Hepatocyte (in vitro differentiated cells): Measurements from ENCODE around the gene TYRP1.

Source experiments
- EZH2 ChIP-seq: fragments of 200-600 bp; sonication (generic); IDR thresholded peaks from 2 replicates; pipeline ENCODE4 v1.6.1; 2016; ENCODE audit warnings: antibody characterized with exemption, mild to moderate bottlenecking, borderline replicate concordance
- EZH2phosphoT487 ChIP-seq: fragments of 200-600 bp; sonication (generic); IDR thresholded peaks from one replicate; pipeline ENCODE4 v1.6.1; 2018; ENCODE audit warnings: antibody characterized with exemption, mild to moderate bottlenecking, low read depth, moderate library complexity; ENCODE audit not compliant: unreplicated experiment, severe bottlenecking
- TF ChIP-seq, protein P1 (sequence below): fragments of 200-600 bp; sonication (generic); IDR thresholded peaks from 2 replicates; pipeline ENCODE4 v1.5.1; 2016; ENCODE audit warnings: antibody characterized with exemption, mild to moderate bottlenecking; ENCODE audit not compliant: poor library complexity

DNA sequence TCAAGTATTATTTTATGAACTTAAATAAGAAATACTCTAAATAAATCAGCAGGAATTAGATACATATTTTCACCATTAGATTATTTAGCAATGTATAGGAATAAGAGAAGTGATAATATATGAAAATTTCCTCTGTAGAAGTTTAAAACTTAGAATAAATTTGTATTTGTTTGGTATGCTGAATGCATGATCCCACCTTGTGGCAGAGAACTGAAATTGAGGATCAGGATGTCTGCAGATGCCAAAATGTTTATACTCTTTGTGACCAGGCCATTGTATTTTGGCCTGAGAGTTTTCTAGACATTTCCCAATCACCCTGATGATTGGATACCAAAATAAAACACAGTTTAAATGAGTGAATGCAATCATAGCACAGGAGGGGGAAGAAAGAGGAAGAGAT, 6.3 kb downstream of the TYRP1 start:
- TF ChIP-seq EZH2 = no peak
- TF ChIP-seq, protein P1, sequence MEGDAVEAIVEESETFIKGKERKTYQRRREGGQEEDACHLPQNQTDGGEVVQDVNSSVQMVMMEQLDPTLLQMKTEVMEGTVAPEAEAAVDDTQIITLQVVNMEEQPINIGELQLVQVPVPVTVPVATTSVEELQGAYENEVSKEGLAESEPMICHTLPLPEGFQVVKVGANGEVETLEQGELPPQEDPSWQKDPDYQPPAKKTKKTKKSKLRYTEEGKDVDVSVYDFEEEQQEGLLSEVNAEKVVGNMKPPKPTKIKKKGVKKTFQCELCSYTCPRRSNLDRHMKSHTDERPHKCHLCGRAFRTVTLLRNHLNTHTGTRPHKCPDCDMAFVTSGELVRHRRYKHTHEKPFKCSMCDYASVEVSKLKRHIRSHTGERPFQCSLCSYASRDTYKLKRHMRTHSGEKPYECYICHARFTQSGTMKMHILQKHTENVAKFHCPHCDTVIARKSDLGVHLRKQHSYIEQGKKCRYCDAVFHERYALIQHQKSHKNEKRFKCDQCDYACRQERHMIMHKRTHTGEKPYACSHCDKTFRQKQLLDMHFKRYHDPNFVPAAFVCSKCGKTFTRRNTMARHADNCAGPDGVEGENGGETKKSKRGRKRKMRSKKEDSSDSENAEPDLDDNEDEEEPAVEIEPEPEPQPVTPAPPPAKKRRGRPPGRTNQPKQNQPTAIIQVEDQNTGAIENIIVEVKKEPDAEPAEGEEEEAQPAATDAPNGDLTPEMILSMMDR = no peak
- no peak for TF ChIP-seq EZH2phosphoT487
